GM18519 (cell line): ENCODE results near the gene C12orf43.

ENCODE experiments used
- ATAC-seq: cut with Tn5 transposase; IDR thresholded peaks from one replicate; pipeline ENCODE4 v1.9.1; 2021; ENCODE audit warnings: mild to moderate bottlenecking, moderate library complexity; ENCODE audit not compliant: unreplicated experiment, low FRiP score

C12orf43 gene

GRCh38 chr12:121033625-121034349 lies 17.5 kb upstream of the C12orf43 start:
- ATAC-seq = no peak

DNA sequence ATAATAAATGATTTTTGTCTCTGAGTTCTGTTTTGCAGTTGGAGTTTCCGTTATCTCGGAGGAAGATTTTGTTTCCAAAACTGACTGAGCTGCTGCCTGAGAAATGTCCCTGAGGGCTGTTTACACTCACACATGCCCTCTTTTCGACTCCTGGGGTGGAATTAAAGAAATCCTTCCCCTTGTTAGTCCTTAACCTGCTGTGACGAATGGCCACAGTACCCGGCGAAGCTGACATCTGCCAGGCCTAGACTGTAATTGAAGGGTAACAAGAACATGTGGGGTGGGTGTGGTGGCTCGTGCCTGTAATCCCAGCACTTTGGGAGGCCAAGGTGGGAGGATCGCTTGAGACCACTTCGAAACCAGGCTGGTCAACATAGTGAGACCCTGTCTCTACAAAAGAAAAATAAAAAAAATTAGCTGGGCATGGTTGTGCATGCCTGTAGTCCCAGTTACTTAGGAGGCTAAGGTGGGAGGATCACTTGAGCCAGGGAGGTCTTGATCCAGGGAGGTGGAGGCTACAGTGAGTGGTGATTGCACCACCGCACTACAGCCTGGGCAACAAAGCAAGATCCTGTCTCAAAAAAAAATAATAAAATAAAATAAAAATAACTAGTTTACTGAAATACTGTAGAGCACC lies 14.4 kb upstream of the C12orf43 start:
- no peak for ATAC-seq

GRCh38 chr12:121026274-121027045 lies 10.2 kb upstream of the C12orf43 start:
- no peak for ATAC-seq

DNA sequence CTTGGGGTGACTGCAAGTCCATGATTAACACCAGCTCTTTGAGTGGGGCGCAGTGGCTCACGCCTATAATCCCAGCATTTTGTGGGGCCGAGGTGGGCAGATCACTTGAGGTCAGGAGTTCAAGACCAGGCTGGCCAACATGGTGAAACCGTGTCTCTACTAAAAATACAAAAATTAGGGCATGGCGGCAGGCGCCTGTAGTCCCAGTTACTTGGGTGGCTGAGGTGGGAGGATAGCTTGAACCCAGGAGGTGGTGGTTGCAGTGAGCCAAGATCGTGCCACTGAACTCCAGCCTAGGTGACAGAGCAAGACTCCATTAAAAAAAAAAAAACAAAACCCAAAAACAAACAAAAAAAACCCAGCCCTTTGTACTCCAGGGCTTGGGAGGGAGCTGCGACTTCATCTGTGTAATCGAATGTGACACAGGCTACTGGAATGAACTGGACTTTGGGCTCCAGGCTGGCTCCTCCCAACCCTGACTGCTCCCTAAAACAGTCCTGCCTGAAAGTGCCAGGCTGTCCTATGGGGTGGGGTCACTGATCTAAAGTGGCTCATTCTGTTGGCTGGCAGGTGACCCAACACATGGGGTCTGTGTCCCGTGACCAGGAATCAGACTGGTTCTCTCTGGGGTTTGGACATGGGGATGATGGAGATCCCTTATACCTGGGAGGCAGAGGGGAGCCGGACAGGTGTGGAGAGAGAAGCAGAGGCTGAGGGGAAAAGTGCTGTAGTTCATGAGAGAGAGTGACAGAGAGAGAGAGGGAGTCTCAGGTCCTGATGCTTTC lies 9.3 kb upstream of the C12orf43 start:
- no peak for ATAC-seq

- ATAC-seq = no peak
Measured at GRCh38 chr12:121023799-121024198, 7.5 kb upstream of the C12orf43 start.

GRCh38 chr12:121022713-121023112 lies 6.4 kb upstream of the C12orf43 start:
- ATAC-seq = no peak

DNA sequence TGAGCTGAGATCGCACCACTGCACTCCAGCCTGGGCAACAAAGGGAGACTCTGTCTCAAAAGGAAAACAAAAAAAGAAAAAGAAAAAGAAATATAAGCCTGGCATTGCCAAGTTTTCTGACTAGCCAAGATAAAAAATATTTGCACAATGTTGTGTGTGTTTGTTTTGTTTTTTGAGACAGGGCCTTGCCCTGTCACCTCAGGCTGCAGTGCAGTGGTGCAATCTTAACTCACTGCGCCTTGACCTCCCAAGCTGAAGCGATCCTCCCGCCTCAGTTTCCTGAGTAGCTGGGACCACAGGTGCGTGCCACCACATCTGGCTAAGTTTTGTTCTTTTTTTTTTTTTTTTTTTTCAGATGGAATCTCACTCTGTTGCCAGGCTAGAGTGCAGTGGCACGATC lies 5.5 kb upstream of the C12orf43 start:
- no peak for ATAC-seq

DNA sequence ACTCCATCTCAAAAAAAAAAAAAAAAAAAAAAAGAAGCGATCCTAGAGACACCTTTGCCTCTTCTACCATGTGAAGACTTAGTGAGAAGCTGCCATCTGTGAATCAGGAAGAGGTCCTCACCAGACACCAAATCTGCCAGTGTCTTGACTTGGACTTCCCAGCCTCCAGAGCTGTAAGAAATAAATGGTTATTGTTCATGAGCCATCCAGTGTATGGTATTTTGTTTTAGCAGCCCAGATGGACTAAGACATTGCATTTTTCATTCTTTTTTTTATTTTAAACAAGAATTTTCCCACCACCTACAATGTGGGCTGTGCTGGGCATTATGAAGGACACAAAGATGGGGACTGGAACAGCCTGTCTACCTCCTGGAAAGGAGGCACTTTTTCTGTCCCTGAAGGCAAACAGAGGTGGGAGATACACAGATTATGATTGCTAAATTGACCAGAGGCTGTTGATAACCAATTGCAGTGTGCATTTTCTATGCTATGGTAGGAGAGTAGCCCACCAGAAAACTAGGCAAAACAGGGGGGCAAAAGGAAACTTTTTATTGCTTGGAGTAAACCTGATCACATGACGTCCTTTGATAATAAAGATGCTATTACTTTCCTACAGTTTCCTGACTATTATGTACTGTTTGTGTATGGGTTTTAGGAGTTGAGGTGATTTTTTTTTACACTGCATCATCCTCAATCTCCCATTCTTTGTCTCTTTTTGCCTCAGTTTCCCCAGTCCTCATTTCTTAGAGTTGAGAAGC lies 2.8 kb upstream of the C12orf43 start:
- ATAC-seq = no peak

DNA sequence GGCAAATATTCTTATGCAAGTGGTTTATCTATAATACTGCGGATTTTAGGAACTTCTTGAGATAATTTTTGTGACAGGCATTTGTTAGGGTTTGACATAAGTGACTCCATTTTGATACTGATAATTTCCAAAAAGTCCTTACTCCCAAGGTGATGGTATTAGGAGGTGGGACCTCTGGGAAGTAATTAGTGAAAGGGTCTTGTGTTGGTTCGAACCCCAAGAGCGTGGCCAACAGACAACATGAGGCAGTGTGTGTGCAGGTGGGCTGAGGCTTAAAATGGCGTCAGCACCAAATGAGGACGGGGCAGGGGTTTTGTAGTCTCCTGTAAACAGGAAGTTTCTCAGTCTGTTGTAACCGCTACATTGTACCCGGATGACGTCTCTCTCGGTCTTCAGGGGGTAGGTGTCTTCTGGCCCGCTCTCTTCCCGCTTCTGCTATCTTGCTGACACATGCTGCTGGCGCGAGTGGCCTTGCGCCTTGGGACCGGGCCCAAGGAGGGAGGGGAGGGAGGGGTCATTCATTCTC lies 1.7 kb upstream of the C12orf43 start:
- no peak for ATAC-seq

DNA sequence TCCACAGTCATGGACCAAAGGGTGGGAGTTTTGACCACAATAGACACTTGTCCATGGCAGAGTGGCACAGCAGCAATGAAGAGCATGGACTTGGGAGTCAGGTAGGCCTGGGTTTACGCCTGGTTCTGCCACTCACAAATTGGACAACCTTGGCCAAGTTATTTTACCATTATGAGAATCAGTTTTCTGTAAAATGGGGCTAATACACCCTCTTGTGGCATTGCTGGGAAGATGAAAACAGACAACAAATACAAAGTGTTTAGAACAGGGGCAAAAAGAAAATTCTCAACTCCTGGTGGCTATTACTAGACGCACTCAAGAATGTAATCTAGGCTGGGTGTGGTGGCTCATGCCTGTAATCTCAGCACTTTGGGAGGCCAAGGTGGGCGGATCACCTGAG lies 2.6 kb downstream of the C12orf43 start:
- ATAC-seq = no peak

DNA sequence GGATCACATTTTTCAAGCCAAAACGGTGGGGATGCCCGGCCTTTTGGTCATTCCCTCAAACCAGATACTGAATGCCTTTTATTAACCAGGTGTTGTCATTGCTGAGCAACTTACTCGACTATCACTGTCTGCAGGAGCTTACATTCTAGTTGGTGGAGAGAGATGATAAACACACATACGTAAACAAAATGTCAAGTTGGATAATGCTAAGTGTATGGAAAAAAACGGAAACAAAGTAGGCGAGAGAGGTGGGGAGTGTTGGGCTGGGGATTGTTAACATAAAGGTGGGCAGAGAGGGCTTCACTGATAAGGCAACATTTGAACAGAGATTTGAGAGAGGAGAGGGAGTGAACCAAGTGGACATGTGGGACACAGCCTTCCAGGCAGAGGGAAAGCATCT lies 4.5 kb downstream of the C12orf43 start:
- no peak for ATAC-seq

GRCh38 chr12:121010860-121011259 lies 5.4 kb downstream of the C12orf43 start:
- ATAC-seq = no peak

DNA sequence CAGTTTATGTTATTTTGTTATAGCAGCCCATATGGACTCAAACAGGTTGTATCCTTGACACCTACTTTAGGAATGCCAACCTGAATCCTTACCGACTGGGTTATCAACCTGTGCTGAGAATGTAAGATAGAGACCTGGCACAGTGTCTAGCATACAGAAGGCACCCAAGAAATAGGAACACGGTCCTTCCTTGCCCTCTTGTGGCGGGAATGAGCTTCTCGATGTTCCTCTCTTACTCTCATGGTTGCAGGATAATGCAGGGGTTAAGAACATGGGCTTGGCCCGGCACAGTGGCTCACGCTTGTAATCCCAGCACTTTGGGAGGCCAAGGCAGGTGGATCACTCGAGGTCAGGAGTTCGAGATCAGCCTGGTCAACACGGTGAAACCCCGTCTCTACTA lies 6.5 kb downstream of the C12orf43 start:
- no peak for ATAC-seq

DNA sequence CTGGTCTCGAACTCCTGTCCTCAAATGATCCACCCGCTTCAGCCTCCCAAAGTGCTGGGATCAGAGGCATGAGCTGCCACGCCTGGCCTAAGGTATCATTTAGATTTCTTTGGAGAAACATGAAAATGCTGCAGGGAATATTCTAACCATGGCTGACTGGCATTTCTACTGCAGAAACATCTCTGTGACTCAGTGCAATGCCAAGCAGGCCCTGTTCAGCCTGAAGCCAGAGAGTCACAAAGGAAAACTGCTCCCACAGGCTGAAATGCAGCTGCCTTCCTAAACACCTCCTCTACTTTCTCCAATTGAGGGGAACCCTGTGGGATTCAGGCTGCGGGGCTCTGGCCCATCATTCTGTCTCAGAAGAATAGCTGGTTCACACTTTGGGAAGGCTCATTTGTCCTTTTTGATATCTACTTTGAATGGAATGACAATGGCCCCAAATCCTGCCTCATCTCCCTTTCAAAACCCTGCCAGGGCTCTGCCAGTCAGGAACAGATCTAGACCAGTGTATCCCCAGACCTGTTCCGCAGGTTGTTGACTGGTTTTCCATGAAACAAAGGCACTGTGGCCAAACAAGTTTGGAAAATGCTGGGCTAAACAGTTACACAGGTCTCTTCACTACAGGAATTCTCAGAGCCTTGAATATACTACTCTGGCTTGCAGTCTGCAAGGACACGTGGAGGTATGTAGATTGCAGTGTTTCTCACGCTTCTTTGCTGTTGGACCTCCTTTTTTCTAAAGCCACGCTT lies 7.8 kb downstream of the C12orf43 start:
- ATAC-seq = no peak

GRCh38 chr12:121005346-121005815 lies 10.9 kb downstream of the C12orf43 start:
- ATAC-seq = no peak

GRCh38 chr12:121004253-121004815 lies 12.0 kb downstream of the C12orf43 start:
- ATAC-seq = no peak

DNA sequence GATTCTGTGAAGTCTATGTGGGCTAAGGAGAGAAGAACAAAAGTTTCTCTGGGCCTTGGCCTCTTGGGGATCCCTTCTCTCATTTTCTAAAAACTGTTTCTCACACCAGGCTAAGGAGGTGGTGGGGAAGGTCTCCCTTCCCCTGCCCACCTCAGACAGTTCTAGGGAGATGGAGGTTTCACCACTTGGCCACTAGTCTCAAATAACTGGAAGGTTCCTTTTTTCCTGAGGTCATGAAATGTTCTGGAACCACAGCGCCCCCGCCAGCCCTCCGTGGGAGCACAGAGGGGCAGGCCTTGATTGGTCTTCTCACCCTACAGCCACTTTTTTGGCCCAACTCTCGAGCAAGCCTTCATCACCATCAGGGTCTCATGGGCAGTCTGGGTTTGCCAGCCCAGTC lies 12.6 kb downstream of the C12orf43 start:
- ATAC-seq = no peak

DNA sequence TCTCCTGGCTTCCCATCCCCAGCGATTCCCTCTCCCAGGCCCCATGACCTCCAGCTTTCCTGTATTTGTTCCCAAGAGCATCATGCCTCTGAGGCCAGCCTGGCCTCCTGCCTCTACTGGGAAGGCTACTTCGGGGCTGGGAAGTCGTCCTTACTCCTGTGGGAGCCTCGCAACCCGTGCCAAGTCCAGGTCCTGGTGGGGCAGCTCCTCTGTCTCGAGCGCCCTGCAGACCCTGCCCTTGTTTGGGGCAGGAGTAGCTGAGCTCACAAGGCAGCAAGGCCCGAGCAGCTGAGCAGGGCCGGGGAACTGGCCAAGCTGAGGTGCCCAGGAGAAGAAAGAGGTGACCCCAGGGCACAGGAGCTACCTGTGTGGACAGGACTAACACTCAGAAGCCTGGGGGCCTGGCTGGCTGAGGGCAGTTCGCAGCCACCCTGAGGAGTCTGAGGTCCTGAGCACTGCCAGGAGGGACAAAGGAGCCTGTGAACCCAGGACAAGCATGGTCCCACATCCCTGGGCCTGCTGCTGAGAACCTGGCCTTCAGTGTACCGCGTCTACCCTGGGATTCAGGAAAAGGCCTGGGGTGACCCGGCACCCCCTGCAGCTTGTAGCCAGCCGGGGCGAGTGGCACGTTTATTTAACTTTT lies 14.3 kb downstream of the C12orf43 start:
- no peak for ATAC-seq
